Transverse colon (tissue), 4 donors: ENCODE data around the gene SMAD5.

Experiments
- CTCF ChIP-seq, 5 experiments: fragments of 200-600 bp in 3 of 5; fragments of 450-650 bp in 2 of 5; sonication (generic) in 3 of 5; IDR thresholded peaks; 1 replicate in 2 of 5; 2 replicates in 3 of 5; pipeline ENCODE4 v1.5.1; 2016 to 2017; ENCODE audit warnings: antibody characterized with exemption in 5 of 5, inconsistent platforms in 3 of 5, mild to moderate bottlenecking in 2 of 5, moderate library complexity in 1 of 5
- POLR2AphosphoS5 ChIP-seq, 3 donors: sonication (generic); formaldehyde crosslinking; IDR thresholded peaks; one replicate each; pipeline ENCODE4 v1.6.1; 2016; ENCODE audit warnings: antibody characterized with exemption in 3 of 3

GRCh38 chr5:136090319-136090718, 42.3 kb upstream of the SMAD5 start:
- TF ChIP-seq POLR2AphosphoS5 (IDR thresholded peaks at IDR 0.05) (no peak), CTCF (IDR thresholded peaks at IDR 0.05) (no peak)
